Left kidney (tissue), 2 donors: ENCODE results near the gene HES7. TPM values are rescaled to one million over a fixed set of nuclear protein-coding genes. Genes with fewer than 3 reads are reported as not detected.
A peak's percentile ranks its signal among the peaks of the same experiment; 100 is the strongest.

Experiments
- DNase-seq: peaks from one replicate; pipeline ENCODE4 v3.0.0-alpha.2; 2013
- polyA plus RNA-seq: library from polyadenylated mRNA; unstranded; fragments of 120-200 nt; gene quantifications from one replicate; pipeline ENCODE4 v1.2.1, GENCODE V29; 2013; ENCODE audit not compliant: insufficient read length

Gene HES7
- polyA plus RNA-seq, 1 donor = not detected

- no peak for DNase-seq
Observed at GRCh38 chr17:8155231-8155995, 31.5 kb upstream of the HES7 start.

- DNase-seq = no peak
Observed at GRCh38 chr17:8154608-8155155, 30.8 kb upstream of the HES7 start.

GRCh38 chr17:8153957-8154607, 30.2 kb upstream of the HES7 start:
- DNase-seq = peak; percentile 96

- DNase-seq = no peak
Observed at GRCh38 chr17:8153525-8153956, 29.6 kb upstream of the HES7 start.

GRCh38 chr17:8153031-8153451, 29.1 kb upstream of the HES7 start:
- DNase-seq = no peak

GRCh38 chr17:8152112-8152775, 28.3 kb upstream of the HES7 start, which contains the start of gene PER1:
PER1 (minus strand) TSS chr17:8152404; CDS start chr17:8150706, 1,698 bp downstream.
- peak; percentile 92 for DNase-seq

- DNase-seq = no peak
Observed at GRCh38 chr17:8151641-8152111, 27.8 kb upstream of the HES7 start.

- DNase-seq = peak; percentile 92
Observed at GRCh38 chr17:8151120-8151640, 27.3 kb upstream of the HES7 start.

- DNase-seq = no peak
Observed at GRCh38 chr17:8150194-8151119, 26.6 kb upstream of the HES7 start.

GRCh38 chr17:8149419-8150193, 25.7 kb upstream of the HES7 start:
- DNase-seq = no peak

- no peak for DNase-seq
Observed at GRCh38 chr17:8148560-8148959, 24.7 kb upstream of the HES7 start.

- no peak for DNase-seq
Observed at GRCh38 chr17:8147805-8148404, 24.0 kb upstream of the HES7 start.

GRCh38 chr17:8147141-8147804, 23.4 kb upstream of the HES7 start:
- DNase-seq = no peak

- no peak for DNase-seq
Observed at GRCh38 chr17:8146381-8147140, 22.7 kb upstream of the HES7 start.

GRCh38 chr17:8145811-8146210, 21.9 kb upstream of the HES7 start:
- DNase-seq = no peak

GRCh38 chr17:8144401-8145231, 20.7 kb upstream of the HES7 start:
- DNase-seq = no peak

GRCh38 chr17:8143581-8144400, 19.9 kb upstream of the HES7 start:
- no peak for DNase-seq
